Stomach (tissue), 4 donors: ENCODE measurements around the gene DNAJC16.

Experiments used
- EP300 ChIP-seq: sonication (generic); formaldehyde crosslinking; IDR thresholded peaks from one replicate; pipeline ENCODE4 v1.6.1; 2017; ENCODE audit warnings: antibody characterized with exemption
- POLR2A ChIP-seq, 4 donors: fragments of 450-650 bp; IDR thresholded peaks; one replicate each; pipeline ENCODE4 v1.6.1; 2016; ENCODE audit warnings: antibody characterized with exemption in 4 of 4, control low read depth in 2 of 4, mild to moderate bottlenecking in 1 of 4, moderate library complexity in 1 of 4
- POLR2AphosphoS5 ChIP-seq, 3 donors: sonication (generic); formaldehyde crosslinking; IDR thresholded peaks; one replicate each; pipeline ENCODE4 v1.6.1; 2016; ENCODE audit warnings: antibody characterized with exemption in 3 of 3
- TF ChIP-seq, protein P1 (sequence below), 7 experiments: fragments of 450-650 bp in 4 of 7; fragments of 200-600 bp in 3 of 7; sonication (generic) in 3 of 7; IDR thresholded peaks; one replicate each; pipeline ENCODE4 v1.5.1; 2016 to 2019; ENCODE audit warnings: antibody characterized with exemption in 7 of 7, control low read depth in 2 of 7, mild to moderate bottlenecking in 1 of 7

DNA sequence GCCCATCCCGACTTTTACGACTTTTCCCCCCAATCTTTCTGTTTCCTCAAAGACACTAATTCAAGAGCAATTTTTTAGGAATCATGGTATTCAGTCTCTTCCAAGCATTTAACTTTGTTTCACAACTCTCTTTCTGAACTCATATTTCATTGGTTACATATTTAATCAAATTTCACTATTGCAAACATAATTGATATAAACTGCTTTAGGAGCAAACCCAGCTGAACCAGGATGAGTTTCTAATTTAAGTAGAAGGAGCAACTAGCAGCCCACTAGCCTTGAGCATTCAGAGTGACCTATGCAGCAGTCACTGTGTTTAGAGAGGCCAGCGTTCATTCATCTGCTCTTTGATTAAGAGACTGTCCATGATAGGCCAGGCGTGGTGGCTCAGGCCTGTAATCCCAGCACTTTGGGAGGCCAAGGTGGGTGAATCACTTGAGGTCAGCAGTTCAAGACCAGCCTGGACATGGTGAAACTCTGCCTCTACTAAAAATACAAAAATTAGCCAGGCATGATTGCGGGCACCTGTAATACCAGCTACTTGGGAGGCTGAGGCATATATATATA is 48.9 kb upstream of the DNAJC16 start:
- TF ChIP-seq, protein P1, sequence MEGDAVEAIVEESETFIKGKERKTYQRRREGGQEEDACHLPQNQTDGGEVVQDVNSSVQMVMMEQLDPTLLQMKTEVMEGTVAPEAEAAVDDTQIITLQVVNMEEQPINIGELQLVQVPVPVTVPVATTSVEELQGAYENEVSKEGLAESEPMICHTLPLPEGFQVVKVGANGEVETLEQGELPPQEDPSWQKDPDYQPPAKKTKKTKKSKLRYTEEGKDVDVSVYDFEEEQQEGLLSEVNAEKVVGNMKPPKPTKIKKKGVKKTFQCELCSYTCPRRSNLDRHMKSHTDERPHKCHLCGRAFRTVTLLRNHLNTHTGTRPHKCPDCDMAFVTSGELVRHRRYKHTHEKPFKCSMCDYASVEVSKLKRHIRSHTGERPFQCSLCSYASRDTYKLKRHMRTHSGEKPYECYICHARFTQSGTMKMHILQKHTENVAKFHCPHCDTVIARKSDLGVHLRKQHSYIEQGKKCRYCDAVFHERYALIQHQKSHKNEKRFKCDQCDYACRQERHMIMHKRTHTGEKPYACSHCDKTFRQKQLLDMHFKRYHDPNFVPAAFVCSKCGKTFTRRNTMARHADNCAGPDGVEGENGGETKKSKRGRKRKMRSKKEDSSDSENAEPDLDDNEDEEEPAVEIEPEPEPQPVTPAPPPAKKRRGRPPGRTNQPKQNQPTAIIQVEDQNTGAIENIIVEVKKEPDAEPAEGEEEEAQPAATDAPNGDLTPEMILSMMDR (IDR thresholded peaks at IDR 0.05), result no peak
- TF ChIP-seq POLR2A (IDR thresholded peaks at IDR 0.05) (no peak), POLR2AphosphoS5 (IDR thresholded peaks at IDR 0.05) (no peak), EP300 (no peak)
